Heart right ventricle (tissue), 16 donors: ENCODE measurements around the gene NSUN2. TPM values are rescaled to one million over a fixed set of nuclear protein-coding genes. Genes with fewer than 3 reads are reported as not detected.

Source experiments
- ATAC-seq, 8 donors: fragments of 200-7000 bp; cut with Tn5 transposase; one replicate each; pipeline ENCODE4 v1.9.1; 2020; ENCODE audit warnings: mild to moderate bottlenecking in 8 of 8, moderate library complexity in 8 of 8, moderate number of reproducible peaks in 1 of 8
- DNase-seq, 2 donors: peaks; one replicate each; pipeline ENCODE4 v3.0.0-alpha.2; 2020
- H3K27ac ChIP-seq, 10 donors: fragments of 200-600 bp; sonication (generic) in 2 of 10; one replicate each; pipeline versions ENCODE4 v1.5.0 to v1.8.0; 2020 to 2022; ENCODE audit warnings: mild to moderate bottlenecking in 3 of 10
- H3K27me3 ChIP-seq, 7 donors: fragments of 200-600 bp; one replicate each; pipeline ENCODE4 v1.8.0; 2021 to 2022; ENCODE audit warnings: mild to moderate bottlenecking in 2 of 7
- H3K36me3 ChIP-seq, 9 donors: fragments of 200-600 bp; sonication (generic) in 1 of 9; one replicate each; pipeline versions ENCODE4 v1.5.0 to v1.8.0; 2020 to 2022; ENCODE audit warnings: mild to moderate bottlenecking in 2 of 9
- H3K4me1 ChIP-seq, 9 donors: fragments of 200-600 bp; sonication (generic) in 1 of 9; one replicate each; pipeline versions ENCODE4 v1.5.0 to v1.8.0; 2020 to 2022; ENCODE audit warnings: mild to moderate bottlenecking in 4 of 9
- H3K4me3 ChIP-seq, 10 donors: fragments of 200-600 bp; sonication (generic) in 2 of 10; one replicate each; pipeline versions ENCODE4 v1.5.0 to v1.8.0; 2020 to 2022; ENCODE audit warnings: mild to moderate bottlenecking in 7 of 10, moderate library complexity in 2 of 10
- H3K9me3 ChIP-seq, 11 donors: fragments of 200-600 bp in 10 of 11; sonication (generic) in 2 of 11; one replicate each; pipeline versions ENCODE4 v1.5.0 to v1.8.0; 2013 to 2022; ENCODE audit warnings: mild to moderate bottlenecking in 2 of 11, control low read depth in 1 of 11, moderate library complexity in 1 of 11
- WGBS, 2 donors: extraction: QIAGEN DNeasy Blood & Tissue Kit; methylation state at CpG; one replicate each; pipeline ENCODE4 v1.1.7; 2013; ENCODE audit warnings: inconsistent platforms in 1 of 2; 5-methylcytosine and 5-hydroxymethylcytosine counted together
- intact Hi-C, 10 donors: fragments of 100-400 bp; cut with DNase I; formaldehyde crosslinking; loops; one replicate each; pipeline versions ENCODE4 v1.11.1 to v1.14.2; 2022
- polyA plus RNA-seq, 2 donors: library from polyadenylated mRNA; stranded (reverse); fragments of 200-250 nt; gene quantifications; one replicate each; pipeline ENCODE4 v1.2.3, GENCODE V29; 2013
- total RNA-seq, 10 donors: library from RNA; stranded (reverse); fragmentation: NEBNext Ultra II Directional in 3 of 10; extraction: Animal tissue kit (Norgen Biotek cat#: 25700) in 3 of 10; gene quantifications; one replicate each; pipeline versions ENCODE4 v1.2.1 to v1.2.4, GENCODE V29; 2021 to 2023
- TF ChIP-seq, protein P1 (sequence below), 9 donors: fragments of 200-600 bp; sonication (generic) in 2 of 9; IDR thresholded peaks; one replicate each; pipeline versions ENCODE4 v1.5.0 to v1.8.0; 2021 to 2022; ENCODE audit warnings: antibody characterized with exemption in 9 of 9, mild to moderate bottlenecking in 5 of 9, moderate library complexity in 1 of 9
- donor health status: Arrhythmogenic right ventricular cardiomyopathy.
- donor health status: ischemic (EF 13 %, LVEDD 7.1; RV severe dilation, severe dysfunction).
- donor health status: healthy with polysubstance abuse.
- donor health status: DM: no; HTN: yes; CAD: no.
- donor health status: DM: no; HTN: no; CAD: no.
- donor health status: ischemic (EF 25% LVEDD 6.9; RV normal size, moderate dysfunction).
- donor health status: ischemic (EF 25% LVEDD 5.7; RV mildly dilated, moderate dysfunction).
- donor health status: healthy.
- donor health status: DM: yes; HTN: yes; CAD: no.
- donor health status: Ischemic cardiomyopathy.
- donor health status: ischemic (EF 35%, LVEDD 5.7; RV mildly dilated, moderate dysfunction).
- donor health status: nonischemic (EF 11% LVEDD 7.7; RV severe dilation, severe dysfunction).
- donor health status: DM: yes; HTN: yes; CAD: no.
- donor health status: PGD.
- donor health status: ischemic (EF 29% LVEDD 5.4; RV normal size, mild dysfunction).
- donor health status: nonischemic (EF 23%, LVEDD 6.1; RV moderate dilation, normal function).

Gene NSUN2
- total and polyA plus RNA-seq, 12 donors: 27.9 to 42.6 (median 34.9) TPM

DNA sequence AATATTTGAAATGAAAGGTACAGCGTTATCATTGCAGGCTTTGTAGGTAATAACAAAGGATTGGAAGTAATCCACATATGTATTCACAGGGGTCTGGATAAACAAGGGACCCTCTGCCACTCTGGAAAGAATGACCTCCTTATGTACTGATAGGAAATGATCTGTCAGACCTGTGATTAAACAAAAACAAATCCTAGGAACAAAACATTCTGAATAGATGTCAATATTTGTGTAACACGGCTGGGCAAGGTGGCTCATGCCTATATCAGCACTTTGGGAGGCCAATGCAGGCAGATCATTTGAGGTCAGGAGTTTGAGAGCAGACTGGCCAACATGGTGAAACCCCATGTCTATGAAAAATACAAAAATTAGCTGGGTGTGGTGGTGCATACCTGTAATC is 42.3 kb downstream of the NSUN2 start:
- no peak for DNase-seq
- H3K4me1 ChIP-seq: no peaks in the 10 kb centered on the region
- no peak for ATAC-seq
- 76 to 83% methylated on average over 2 of the region's 2 CpGs for WGBS, 2 donors
- H3K27me3 ChIP-seq: no peaks in the 10 kb centered on the region
- peaks cover 0 to 3% (median 0%) of the 10 kb centered on the region in 9 donors for H3K36me3 ChIP-seq
- intact Hi-C loops: no loop called here
- no peak overlapping the region for H3K27ac ChIP-seq
- TF ChIP-seq, protein P1, sequence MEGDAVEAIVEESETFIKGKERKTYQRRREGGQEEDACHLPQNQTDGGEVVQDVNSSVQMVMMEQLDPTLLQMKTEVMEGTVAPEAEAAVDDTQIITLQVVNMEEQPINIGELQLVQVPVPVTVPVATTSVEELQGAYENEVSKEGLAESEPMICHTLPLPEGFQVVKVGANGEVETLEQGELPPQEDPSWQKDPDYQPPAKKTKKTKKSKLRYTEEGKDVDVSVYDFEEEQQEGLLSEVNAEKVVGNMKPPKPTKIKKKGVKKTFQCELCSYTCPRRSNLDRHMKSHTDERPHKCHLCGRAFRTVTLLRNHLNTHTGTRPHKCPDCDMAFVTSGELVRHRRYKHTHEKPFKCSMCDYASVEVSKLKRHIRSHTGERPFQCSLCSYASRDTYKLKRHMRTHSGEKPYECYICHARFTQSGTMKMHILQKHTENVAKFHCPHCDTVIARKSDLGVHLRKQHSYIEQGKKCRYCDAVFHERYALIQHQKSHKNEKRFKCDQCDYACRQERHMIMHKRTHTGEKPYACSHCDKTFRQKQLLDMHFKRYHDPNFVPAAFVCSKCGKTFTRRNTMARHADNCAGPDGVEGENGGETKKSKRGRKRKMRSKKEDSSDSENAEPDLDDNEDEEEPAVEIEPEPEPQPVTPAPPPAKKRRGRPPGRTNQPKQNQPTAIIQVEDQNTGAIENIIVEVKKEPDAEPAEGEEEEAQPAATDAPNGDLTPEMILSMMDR (IDR thresholded peaks at IDR 0.05): no peak
- H3K4me3 ChIP-seq: no peak overlapping the region
- H3K9me3 ChIP-seq: peaks cover 0 to 3% (median 0%) of the 10 kb centered on the region in 11 donors

- 86 to 88% methylated on average over 9 of the region's 9 CpGs for WGBS, 2 donors
- Histone ChIP-seq H3K4me1 (peaks cover 0 to 13% (median 4%) of the 10 kb centered on the region in 9 donors), H3K27ac (no peak overlapping the region), H3K27me3 (peaks cover 0 to 28% (median 21%) of the 10 kb centered on the region in 7 donors), H3K9me3 (peaks cover 0 to 3% (median 0%) of the 10 kb centered on the region in 11 donors), H3K4me3 (no peak overlapping the region), H3K36me3 (no peaks in the 10 kb centered on the region)
- DNase-seq (no peak), ATAC-seq (no peak)
- TF ChIP-seq, protein P1 (IDR thresholded peaks at IDR 0.05): no peak
- intact Hi-C loops: loop anchor here in 1 of 10 donors (10.0 kb wide), 1 partner anchor 1092 kb away; no protein-coding TSS in a partner anchor
Observed at GRCh38 chr5:6587171-6587570, 45.7 kb downstream of the NSUN2 start.

GRCh38 chr5:6586647-6587042 is 46.2 kb downstream of the NSUN2 start:
- intact Hi-C loops: loop anchor here in 1 of 10 donors (10.0 kb wide), 1 partner anchor 1092 kb away; no protein-coding TSS in a partner anchor
- Histone ChIP-seq H3K4me3 (no peak overlapping the region), H3K4me1 (peaks cover 0 to 15% (median 4%) of the 10 kb centered on the region in 9 donors), H3K27me3 (peaks cover 0 to 33% (median 21%) of the 10 kb centered on the region in 7 donors), H3K27ac (no peak overlapping the region), H3K9me3 (peaks cover 0 to 3% (median 0%) of the 10 kb centered on the region in 11 donors), H3K36me3 (no peaks in the 10 kb centered on the region)
- TF ChIP-seq, protein P1 (IDR thresholded peaks at IDR 0.05): no peak
- 82 to 85% methylated on average over 5 of the region's 5 CpGs for WGBS, 2 donors
- ATAC-seq: no peak
- no peak for DNase-seq

DNA sequence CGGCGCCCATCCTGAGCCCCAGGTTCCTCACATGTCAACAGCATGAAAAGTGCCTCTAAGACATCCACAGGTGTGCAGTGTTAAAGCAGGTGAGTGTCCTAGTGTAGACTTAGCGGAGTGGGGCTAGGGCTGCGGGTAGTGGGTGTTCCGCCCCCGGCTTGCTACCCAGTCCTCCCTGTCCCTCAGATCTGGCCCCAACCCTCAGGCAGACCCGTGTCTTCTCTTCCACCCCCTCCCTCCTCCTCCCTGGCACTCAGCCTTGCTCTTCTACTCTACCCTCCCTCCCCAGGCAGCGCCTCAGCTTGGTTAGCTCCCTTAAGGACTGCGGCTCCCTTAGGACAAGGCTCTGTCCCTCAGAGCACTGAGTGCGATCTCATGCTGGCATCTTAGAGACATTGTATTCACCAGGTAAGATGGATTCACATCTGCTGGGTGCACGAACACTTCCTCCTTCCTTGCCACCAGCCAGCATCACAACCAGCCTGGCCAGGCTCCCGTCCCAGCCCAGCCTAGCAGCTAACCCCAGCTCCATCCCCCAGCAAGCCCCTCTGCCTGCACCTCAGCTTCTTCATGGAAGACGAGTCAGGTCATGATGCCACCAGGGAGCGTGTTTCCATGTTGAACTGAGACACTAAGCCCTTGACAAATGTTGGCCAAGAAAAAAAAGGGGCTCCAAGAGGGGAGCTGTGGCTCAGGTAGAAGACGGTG is 46.8 kb downstream of the NSUN2 start:
- no peak for DNase-seq
- Histone ChIP-seq H3K4me1 (peaks cover 0 to 15% (median 4%) of the 10 kb centered on the region in 9 donors), H3K4me3 (no peak overlapping the region), H3K36me3 (no peaks in the 10 kb centered on the region), H3K9me3 (peaks cover 0 to 3% (median 0%) of the 10 kb centered on the region in 11 donors), H3K27ac (no peak overlapping the region), H3K27me3 (peaks cover 0 to 39% (median 21%) of the 10 kb centered on the region in 7 donors)
- no peak for ATAC-seq
- TF ChIP-seq, protein P1 (IDR thresholded peaks at IDR 0.05): no peak
- 79 to 80% methylated on average over 15 of the region's 15 CpGs for WGBS, 2 donors
- intact Hi-C loops: loop anchor here in 1 of 10 donors (10.0 kb wide), 1 partner anchor 1091 kb away; no protein-coding TSS in a partner anchor
